ENCODE measurements around the gene GPR62.

Gene GPR62

DNA sequence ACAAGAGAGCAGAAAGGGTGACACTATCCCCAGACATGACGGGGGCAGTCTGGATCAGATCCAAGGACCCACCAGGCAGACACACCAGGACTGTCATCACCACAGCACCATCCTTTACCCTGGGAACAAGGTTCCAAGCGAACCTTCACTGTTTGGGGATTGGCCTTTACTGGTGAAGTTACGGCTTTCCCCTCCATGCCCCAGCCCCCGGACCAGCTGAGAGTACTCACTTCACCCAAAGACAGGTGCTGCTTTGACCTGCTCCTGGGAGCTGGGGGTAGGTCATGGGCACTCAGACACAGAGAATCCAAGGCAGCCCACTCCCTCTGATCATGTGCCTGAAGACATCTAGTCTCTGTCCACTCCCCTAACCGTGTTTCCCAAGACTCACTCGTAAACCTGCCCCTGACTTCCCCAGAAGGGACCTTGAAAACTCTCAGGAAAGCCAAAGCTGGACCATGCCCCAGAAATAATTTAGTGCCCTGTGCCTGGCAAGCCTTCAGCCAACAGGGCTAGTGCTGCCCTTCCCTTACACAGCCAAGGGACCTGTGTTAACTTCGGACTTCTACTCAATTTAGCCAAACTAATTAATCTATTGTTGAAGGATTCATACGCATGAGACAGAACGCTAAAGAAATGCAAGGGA, 16.3 kb upstream of the GPR62 start:
- DNase-seq: no peak

DNA sequence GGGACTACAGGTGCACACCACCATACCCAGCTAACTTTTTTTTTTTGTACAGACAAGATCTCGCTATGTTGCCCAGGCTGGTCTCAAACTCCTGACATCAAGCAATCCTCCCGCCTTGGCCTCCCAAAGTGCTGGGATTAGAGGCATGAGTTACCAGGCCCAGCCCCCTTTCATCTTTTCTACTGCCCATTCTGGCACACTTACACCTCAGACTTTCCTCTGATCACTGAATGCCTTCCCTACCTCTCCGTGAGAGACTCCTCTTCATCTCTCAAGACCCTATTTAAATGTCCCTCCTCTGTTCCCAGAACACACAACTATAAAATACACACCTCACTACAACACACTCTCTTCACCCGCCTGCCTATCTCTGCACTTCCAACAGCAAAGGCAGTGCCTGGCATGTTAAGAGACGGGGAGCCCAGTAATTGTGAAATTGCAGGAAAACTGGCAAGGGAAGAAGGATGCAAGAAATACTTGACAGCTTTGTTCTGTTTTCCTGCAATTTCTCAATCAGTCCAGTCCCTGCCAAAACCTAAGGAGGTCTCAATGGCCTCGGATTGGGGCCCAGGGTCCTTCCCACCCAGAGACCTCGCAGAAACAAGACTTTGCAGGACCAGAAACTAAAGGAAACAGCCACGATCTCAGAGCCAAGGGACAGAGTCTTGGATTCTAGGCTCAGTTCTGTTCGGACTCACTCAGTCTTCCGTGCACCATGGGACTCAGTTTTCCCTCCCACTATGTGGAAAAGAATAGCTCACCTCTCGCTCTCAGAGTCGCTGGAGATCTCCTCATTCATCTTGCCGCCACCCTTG, 14.3 kb upstream of the GPR62 start:
- DNase-seq: no peak

GRCh38 chr3:51941463-51941797, 13.8 kb upstream of the GPR62 start:
- DNase-seq: no peak

DNA sequence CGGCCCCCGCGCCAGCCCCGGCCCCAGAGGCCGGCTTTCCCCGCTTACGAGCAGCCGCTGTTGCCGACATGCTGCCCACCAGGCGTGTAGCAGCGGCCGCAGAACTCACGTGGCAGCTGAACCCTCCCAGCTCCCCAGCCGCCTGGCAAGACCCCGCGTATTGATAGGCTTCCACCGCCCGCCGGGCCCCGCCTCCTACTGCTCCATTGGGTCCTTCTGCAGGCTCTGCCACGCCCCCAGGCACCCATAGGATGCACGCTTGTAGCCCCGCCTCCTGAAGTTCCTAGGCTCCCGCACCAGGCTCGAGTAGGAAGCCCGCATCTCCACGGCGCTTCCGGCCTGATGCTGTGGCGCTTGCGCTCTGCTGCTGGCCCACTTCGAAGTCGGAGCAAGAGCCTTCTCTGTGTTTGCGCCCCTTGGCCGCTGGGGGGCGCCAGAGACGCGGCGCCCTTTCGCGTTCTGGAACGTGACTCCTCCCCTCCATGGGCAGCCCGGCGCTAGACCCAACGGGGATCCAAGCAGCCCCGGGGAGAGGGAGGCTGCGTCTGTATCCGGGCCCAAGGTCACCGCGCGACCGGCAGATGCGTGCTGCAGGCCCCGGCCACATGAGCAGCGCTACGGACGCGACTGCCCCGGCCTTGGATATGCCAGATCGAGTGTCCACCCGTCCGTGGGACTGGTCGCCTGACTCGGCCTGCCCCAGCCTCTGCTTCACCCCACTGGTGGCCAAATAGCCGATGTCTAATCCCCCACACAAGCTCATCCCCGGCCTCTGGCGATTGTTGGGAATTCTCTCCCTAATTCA, 13.2 kb upstream of the GPR62 start, which contains the start of the genes PARP3 and RRP9:
TSS of gene PARP3 (plus strand) at position 566 of the 805 bp plus-strand sequence. CDS start 993 bp downstream, outside the sequence.
TSS of gene RRP9 (minus strand) at position 107 of the 805 bp plus-strand sequence. CDS start at position 70, 37 bp downstream.
- peak; percentile 97 for DNase-seq

- peak; percentile 14 for DNase-seq
Measured at GRCh38 chr3:51942603-51943450, 12.4 kb upstream of the GPR62 start.

DNA sequence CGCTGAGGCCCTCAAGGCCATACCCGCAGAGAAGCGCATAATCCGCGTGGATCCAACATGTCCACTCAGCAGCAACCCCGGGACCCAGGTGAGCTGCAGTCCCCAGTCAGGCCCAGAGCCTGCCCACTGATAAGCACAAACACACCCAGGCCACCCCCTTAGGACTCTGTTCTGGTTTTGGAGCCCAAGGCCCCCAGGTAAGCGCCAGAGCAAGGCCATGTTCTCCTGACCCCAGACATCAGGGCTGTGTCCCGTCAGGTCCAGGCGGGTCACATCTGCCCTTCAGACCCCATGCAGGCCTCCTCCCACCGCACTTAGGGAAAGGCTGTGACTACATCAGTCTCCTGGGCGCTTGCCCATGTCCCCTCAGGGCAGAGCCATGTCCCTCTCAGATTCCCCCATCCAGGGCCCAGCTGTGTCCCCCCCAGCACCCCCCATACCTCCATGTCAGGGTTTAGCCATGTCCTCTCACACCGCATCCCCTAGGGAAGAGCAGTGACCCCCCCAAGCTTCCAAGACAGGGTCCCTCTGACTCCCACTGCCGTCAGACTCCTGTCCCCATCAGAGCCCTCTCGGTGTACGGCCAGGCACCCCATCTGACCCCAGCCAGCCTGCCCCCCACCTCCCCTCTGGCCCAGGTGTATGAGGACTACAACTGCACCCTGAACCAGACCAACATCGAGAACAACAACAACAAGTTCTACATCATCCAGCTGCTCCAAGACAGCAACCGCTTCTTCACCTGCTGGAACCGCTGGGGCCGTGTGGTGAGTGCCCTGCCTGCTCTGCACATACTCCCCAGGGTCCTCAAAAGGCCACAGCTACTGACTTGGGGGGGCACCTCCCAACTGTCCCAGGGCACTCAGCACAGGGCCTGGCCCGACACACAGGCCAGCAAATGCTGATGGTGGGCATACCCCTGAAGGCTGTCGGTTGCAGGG, 11.5 kb upstream of the GPR62 start:
- DNase-seq: no peak

DNA sequence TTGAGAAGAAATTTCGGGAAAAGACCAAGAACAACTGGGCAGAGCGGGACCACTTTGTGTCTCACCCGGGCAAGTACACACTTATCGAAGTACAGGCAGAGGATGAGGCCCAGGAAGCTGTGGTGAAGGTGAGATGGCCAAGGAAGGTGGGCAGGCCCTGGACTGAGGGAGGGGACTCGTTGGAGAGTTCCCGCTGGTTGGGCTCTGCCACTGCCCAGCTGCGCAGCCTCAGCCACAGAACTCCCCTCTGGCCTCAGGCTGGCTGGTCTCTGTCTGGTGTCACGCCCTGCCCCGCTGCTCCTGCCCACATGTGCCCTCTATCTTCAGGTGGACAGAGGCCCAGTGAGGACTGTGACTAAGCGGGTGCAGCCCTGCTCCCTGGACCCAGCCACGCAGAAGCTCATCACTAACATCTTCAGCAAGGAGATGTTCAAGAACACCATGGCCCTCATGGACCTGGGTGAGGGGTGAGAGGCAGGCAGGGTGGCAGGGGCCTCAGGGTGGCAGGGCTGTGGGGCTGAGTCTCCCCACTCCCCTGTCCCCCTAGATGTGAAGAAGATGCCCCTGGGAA, 10.6 kb upstream of the GPR62 start:
- no peak for DNase-seq

- DNase-seq: no peak
Measured at GRCh38 chr3:51945031-51945840, 9.9 kb upstream of the GPR62 start.

GRCh38 chr3:51945926-51946705, 9.1 kb upstream of the GPR62 start:
- DNase-seq: no peak

- no peak for DNase-seq
Measured at GRCh38 chr3:51946796-51947195, 8.4 kb upstream of the GPR62 start.

GRCh38 chr3:51947215-51947900, 7.8 kb upstream of the GPR62 start:
- no peak for DNase-seq

DNA sequence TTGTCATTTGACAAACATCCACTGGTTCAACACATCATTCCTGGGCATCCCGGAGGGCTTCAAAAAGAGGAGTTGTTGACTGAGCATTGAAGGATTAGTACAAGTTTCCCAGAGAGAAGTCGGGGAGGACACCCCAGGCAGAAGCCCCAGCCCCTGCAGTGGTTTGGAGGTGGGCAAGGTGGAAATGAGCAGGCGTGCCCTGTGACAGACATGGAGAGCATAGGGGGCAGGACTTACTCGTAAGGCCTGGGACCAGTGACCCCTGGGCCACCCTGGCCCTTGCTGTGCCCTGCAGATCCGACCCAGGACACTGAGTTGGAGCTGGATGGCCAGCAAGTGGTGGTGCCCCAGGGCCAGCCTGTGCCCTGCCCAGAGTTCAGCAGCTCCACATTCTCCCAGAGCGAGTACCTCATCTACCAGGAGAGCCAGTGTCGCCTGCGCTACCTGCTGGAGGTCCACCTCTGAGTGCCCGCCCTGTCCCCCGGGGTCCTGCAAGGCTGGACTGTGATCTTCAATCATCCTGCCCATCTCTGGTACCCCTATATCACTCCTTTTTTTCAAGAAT, 7.1 kb upstream of the GPR62 start:
- no peak for DNase-seq

- no peak for DNase-seq
Measured at GRCh38 chr3:51949121-51949520, 6.1 kb upstream of the GPR62 start.

GRCh38 chr3:51950899-51951298, 4.3 kb upstream of the GPR62 start:
- DNase-seq: no peak

DNA sequence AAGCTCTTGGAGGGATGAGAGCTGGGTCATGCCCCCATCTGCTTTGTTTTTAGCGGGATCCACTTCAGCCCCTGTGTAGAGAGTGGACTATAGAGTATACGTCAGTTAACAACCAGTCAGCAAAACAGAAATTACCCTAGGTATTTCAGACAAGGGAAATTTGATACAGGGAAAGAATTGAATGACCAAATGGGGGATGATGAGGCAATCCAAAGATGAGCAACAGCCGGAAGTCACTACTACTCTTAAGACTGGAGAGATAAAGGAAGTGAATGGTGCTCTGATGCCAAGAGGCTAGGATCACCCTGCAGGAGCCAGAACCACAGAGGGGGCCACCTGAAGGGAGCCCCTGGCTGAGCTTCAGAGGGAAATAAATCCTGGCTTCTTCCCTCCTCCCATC, 1.7 kb upstream of the GPR62 start:
- DNase-seq: peak; percentile 23

DNA sequence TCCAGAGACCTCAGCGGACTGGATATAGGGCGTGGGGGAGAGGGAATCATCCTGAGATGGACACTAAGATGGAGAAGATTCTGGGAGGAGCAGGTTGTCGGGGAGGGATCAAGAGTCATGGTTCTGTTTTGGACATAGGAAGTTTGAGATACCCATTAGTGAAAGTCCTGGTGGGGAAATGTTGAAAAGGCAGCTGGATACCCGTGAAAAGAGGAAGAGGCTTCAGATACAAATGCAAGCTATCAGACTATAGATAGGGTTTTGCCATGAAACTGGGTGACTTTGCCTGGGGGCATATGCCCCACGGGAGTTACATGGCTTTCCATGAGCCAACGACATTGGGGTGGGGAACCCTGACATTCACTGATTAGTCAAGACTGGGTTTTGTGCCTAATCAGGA, 1.1 kb upstream of the GPR62 start:
- no peak for DNase-seq

DNA sequence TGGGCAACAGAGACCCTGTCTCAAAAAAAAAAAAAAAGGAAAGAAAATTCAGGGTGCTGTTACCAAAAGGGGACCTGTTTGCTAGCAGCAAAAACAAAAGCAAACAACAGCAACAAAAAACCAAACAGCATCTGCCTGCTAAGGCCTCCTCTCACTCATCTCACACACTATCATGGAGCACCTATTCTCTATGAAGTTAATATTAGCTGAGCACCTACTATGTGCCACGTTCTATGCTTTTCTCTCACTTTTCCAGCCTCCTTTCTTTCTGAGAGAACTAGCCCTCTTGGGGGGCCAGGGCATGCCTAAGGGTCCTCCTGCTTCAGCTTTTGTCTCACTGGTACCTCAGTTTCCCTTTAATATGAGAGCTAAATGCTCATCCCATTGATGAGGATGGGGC, 468 bp upstream of the GPR62 start:
- no peak for DNase-seq

Measured in NCI-H510A (cell line).